ENCODE measurements around the gene PHF21B. TPM values are rescaled to one million over a fixed set of nuclear protein-coding genes. Genes with fewer than 3 reads are reported as not detected.
"Not testable (repeated sequence)": the region's sequence is repeated elsewhere in the genome, so short reads cannot be mapped to it uniquely, and the experiment has no call there.

Gene PHF21B
- total RNA-seq, 1 donor from 2014 or later: not detected

- CTCF ChIA-PET: no interaction called here
- TF ChIP-seq, protein P1, sequence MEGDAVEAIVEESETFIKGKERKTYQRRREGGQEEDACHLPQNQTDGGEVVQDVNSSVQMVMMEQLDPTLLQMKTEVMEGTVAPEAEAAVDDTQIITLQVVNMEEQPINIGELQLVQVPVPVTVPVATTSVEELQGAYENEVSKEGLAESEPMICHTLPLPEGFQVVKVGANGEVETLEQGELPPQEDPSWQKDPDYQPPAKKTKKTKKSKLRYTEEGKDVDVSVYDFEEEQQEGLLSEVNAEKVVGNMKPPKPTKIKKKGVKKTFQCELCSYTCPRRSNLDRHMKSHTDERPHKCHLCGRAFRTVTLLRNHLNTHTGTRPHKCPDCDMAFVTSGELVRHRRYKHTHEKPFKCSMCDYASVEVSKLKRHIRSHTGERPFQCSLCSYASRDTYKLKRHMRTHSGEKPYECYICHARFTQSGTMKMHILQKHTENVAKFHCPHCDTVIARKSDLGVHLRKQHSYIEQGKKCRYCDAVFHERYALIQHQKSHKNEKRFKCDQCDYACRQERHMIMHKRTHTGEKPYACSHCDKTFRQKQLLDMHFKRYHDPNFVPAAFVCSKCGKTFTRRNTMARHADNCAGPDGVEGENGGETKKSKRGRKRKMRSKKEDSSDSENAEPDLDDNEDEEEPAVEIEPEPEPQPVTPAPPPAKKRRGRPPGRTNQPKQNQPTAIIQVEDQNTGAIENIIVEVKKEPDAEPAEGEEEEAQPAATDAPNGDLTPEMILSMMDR (IDR thresholded peaks at IDR 0.05): no peak
- H3K4me1 Mint-ChIP-seq: no peaks in the 10 kb centered on the region
- POLR2A ChIA-PET: no interaction called here
- no peak for DNase-seq
- H3K36me3 Mint-ChIP-seq (ENCODE audit: low read depth): no peaks in the 10 kb centered on the region
- ATAC-seq (ENCODE audit: low read depth): no peak
- intact Hi-C loops (cut with micrococcal nuclease): no loop called here
- no peaks in the 10 kb centered on the region for H3K9me3 Mint-ChIP-seq
- no peak overlapping the region for H3K4me3 Mint-ChIP-seq
- peaks cover 30% of the 10 kb centered on the region for H3K27me3 Mint-ChIP-seq
- no peak overlapping the region for H3K27ac Mint-ChIP-seq
Measured at GRCh38 chr22:45053094-45053493, 43.3 kb upstream of the PHF21B start.

GRCh38 chr22:45052665-45053064 is 42.9 kb upstream of the PHF21B start:
- peaks cover 30% of the 10 kb centered on the region for H3K27me3 Mint-ChIP-seq
- H3K9me3 Mint-ChIP-seq; H3K4me1 Mint-ChIP-seq; intact Hi-C loops (cut with micrococcal nuclease); CTCF ChIA-PET; H3K27ac Mint-ChIP-seq; DNase-seq; POLR2A ChIA-PET; ATAC-seq (ENCODE audit: low read depth); H3K36me3 Mint-ChIP-seq (ENCODE audit: low read depth); H3K4me3 Mint-ChIP-seq: not testable (repeated sequence)

DNA sequence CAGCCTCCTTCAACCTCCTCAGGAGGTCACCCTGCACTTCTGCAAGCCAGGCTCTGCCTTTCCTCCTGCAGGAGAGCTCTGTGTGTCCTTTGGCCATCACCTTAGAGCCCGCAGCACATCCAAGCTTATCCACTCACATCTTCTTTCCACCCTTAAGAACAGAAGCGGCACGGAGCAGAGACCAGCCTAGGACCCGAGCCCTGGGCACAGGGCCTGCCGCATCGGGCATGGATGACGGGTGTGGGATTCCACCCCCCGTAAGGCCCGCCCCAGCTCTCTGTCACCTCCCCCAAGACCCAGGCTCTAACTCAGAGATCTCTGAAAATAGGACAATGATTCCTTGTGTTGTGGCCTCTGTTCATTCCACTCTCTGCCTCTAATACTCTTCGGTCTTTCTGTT is 42.1 kb upstream of the PHF21B start:
- no peak for DNase-seq
- Mint-ChIP-seq H3K36me3 (ENCODE audit: low read depth) (no peaks in the 10 kb centered on the region), H3K4me3 (no peak overlapping the region), H3K9me3 (peaks cover under 1% of the 10 kb centered on the region), H3K27ac (no peak overlapping the region), H3K27me3 (peaks cover 30% of the 10 kb centered on the region), H3K4me1 (no peaks in the 10 kb centered on the region)
- TF ChIP-seq, protein P1 (IDR thresholded peaks at IDR 0.05): no peak
- no peak for ATAC-seq (ENCODE audit: low read depth)
- intact Hi-C loops (cut with micrococcal nuclease): no loop called here
- ChIA-PET CTCF (no interaction called here), POLR2A (no interaction called here)

DNA sequence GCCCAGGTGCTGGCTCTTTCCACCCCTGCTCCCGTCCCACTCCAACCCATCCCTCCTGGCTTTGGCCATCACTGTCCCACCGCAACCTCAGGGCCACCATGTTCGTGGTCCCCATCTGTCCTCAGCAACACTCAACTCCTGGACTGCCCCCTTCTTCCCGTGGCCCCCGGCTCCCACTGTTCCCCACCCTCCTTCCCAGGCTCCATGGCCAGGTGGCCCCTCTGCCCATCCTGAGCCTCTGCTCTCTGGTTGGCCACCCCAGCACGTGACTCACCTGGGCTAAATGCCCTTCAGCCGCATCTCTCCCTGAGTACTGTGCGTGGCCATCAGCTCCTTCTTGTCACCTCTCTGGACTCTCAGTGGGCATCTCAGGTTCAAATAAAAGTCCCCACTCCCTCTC is 41.6 kb upstream of the PHF21B start:
- H3K27ac Mint-ChIP-seq: no peak overlapping the region
- DNase-seq: no peak
- ChIA-PET POLR2A (no interaction called here), CTCF (no interaction called here)
- no peaks in the 10 kb centered on the region for H3K4me1 Mint-ChIP-seq
- H3K4me3 Mint-ChIP-seq: no peak overlapping the region
- no peaks in the 10 kb centered on the region for H3K36me3 Mint-ChIP-seq (ENCODE audit: low read depth)
- no peak for ATAC-seq (ENCODE audit: low read depth)
- intact Hi-C loops (cut with micrococcal nuclease): no loop called here
- TF ChIP-seq, protein P1 (IDR thresholded peaks at IDR 0.05): no peak
- peaks cover 3% of the 10 kb centered on the region for H3K9me3 Mint-ChIP-seq
- H3K27me3 Mint-ChIP-seq: peaks cover 34% of the 10 kb centered on the region

- intact Hi-C loops (cut with micrococcal nuclease): no loop called here
- H3K9me3 Mint-ChIP-seq: peaks cover 3% of the 10 kb centered on the region
- H3K27ac Mint-ChIP-seq: no peak overlapping the region
- peaks cover 30% of the 10 kb centered on the region for H3K27me3 Mint-ChIP-seq
- POLR2A ChIA-PET: no interaction called here
- no peak overlapping the region for H3K4me3 Mint-ChIP-seq
- TF ChIP-seq, protein P1 (IDR thresholded peaks at IDR 0.05): no peak
- DNase-seq (no peak), ATAC-seq (ENCODE audit: low read depth) (no peak)
- H3K36me3 Mint-ChIP-seq (ENCODE audit: low read depth): no peaks in the 10 kb centered on the region
- CTCF ChIA-PET: no interaction called here
- H3K4me1 Mint-ChIP-seq: no peaks in the 10 kb centered on the region
Measured at GRCh38 chr22:45047260-45047659, 37.5 kb upstream of the PHF21B start.

DNA sequence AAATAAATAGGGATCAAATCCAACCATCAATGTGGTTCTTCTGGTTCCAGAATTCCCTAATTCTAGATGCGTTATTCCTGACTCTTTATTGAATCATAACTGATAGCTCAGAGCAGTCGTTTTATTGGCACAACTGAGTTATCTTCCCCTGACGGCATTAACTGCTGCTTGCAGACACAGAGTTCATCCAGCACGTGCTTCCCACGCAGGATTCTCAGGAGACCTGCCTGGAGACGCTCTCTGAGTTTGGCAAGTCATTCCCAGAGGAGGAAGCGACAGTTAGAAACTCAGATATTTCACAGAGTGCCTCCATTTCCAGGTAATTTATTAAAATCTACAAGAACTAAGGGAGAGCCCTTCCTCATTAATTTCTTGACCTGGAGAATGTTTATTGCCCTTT is 35.4 kb upstream of the PHF21B start:
- Mint-ChIP-seq H3K4me1 (no peaks in the 10 kb centered on the region), H3K9me3 (peaks cover 3% of the 10 kb centered on the region), H3K36me3 (ENCODE audit: low read depth) (no peaks in the 10 kb centered on the region), H3K4me3 (no peak overlapping the region), H3K27ac (no peak overlapping the region), H3K27me3 (peaks cover 25% of the 10 kb centered on the region)
- no peak for ATAC-seq (ENCODE audit: low read depth)
- DNase-seq: no peak
- intact Hi-C loops (cut with micrococcal nuclease): no loop called here
- ChIA-PET POLR2A (no interaction called here), CTCF (no interaction called here)
- TF ChIP-seq, protein P1 (IDR thresholded peaks at IDR 0.05): no peak
